HepG2 (cell line): ENCODE data around the gene PPP1R12C.

ENCODE experiments used
- ZNF350 ChIP-seq: sonication (generic); formaldehyde crosslinking; IDR thresholded peaks from 2 replicates; pipeline ENCODE4 v1.4.0; 2020; ENCODE audit warnings: mild to moderate bottlenecking, low read depth, missing genetic modification reagents, borderline replicate concordance
- ZNF562 ChIP-seq: sonication (generic); formaldehyde crosslinking; IDR thresholded peaks from 2 replicates; pipeline ENCODE4 v1.8.0; 2022; ENCODE audit warnings: missing genetic modification reagents, borderline replicate concordance

DNA sequence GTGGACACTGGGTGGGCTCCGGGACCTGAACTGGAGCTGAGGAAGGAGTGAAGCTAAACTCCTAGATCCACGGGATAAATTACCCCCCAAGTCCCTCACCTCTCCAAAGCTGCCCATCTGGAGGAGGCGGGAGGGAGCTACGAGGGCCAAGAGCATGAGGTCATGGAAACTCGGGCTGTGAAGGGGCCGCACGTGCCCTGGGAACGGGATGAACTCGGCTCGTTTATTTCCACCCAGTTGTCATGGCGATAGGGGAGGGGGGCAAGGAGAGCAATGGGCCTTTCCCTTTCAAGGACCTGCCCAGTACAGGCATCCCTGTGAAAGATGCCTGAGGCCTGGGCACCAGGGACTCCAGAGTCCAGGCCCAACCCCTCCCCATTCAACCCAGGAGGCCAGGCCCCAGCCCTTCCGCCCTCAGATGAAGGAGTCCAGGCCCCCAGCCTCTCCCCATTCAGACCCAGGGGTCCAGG lies 3.8 kb downstream of the PPP1R12C start:
- TF ChIP-seq ZNF350 (CRISPR knock-in tag) (no peak), ZNF562 (CRISPR knock-in tag) (no peak)
